GM12878 (cell line): Measurements from ENCODE around the gene SIK1. TPM values are rescaled to one million over a fixed set of nuclear protein-coding genes. Genes with fewer than 3 reads are reported as not detected.
"Not testable (repeated sequence)": the region's sequence is repeated elsewhere in the genome, so short reads cannot be mapped to it uniquely, and the experiment has no call there.

ENCODE experiments used
- ATAC-seq: fragments of 200-7000 bp; cut with Tn5 transposase; 3 replicates; pipeline ENCODE4 v1.9.1; 2020; ENCODE audit warnings: mild to moderate bottlenecking, moderate library complexity
- BruUV-seq: library from RNA; stranded (reverse); fragments of 400-500 nt; replicated peaks from 2 replicates; lab custom pipeline; 2021; lab: Mats Ljungman, UMichigan
- CTCF ChIA-PET: fragments of 300-600 bp; sonication (Branson Sonifier 250); formaldehyde crosslinking; extraction: SDS; loops from one replicate; lab custom pipeline; 2021; ENCODE audit warnings: inconsistent platforms; lab: Yijun Ruan, JAX
- POLR2A ChIA-PET: fragments of 350-600 bp; formaldehyde crosslinking; extraction: SDS; loops from one replicate; lab custom pipeline; 2021; ENCODE audit warnings: inconsistent platforms; lab: Charles Lee
- RAD21 ChIA-PET: fragments of 300-600 bp; sonication (Branson Sonifier 250); formaldehyde crosslinking; loops from one replicate; lab custom pipeline; 2023; ENCODE audit warnings: antibody characterized with exemption; ENCODE audit not compliant: unreplicated experiment; lab: Charles Lee
- SMC1A ChIA-PET: fragments of 300-600 bp; sonication (Branson Sonifier 250); formaldehyde crosslinking; loops from one replicate; lab custom pipeline; 2023; ENCODE audit not compliant: unreplicated experiment, uncharacterized antibody; lab: Charles Lee
- DNase-seq: peaks from one replicate; pipeline ENCODE4 v3.0.0-alpha.2; 2011; ENCODE audit warnings: low read depth, low spot score
- FAIRE-seq: peaks from 3 replicates; lab custom pipeline; 2011; peaks lifted over from hg19 to GRCh38; lab: Jason Lieb, UNC
- H2AFZ ChIP-seq: 2 replicates; pipeline ENCODE4 v1.6.0; 2011; ENCODE audit warnings: low read depth, low read length, control low read depth; ENCODE audit not compliant: control insufficient read depth
- H3K27ac ChIP-seq: 2 replicates; pipeline ENCODE4 v1.5.1; 2011; ENCODE audit warnings: control low read depth; ENCODE audit not compliant: control insufficient read depth, insufficient read depth
- H3K27me3 ChIP-seq, 2 experiments: replicated peaks in 1 of 2; 2 replicates each; pipeline versions ENCODE4 v1.6.0 to v1.6.1; 2011; ENCODE audit warnings: low read length in 1 of 2; ENCODE audit not compliant: control insufficient read depth in 2 of 2, insufficient read depth in 2 of 2
- H3K36me3 ChIP-seq, 2 experiments: 2 replicates each; pipeline ENCODE4 v1.5.1; 2011; ENCODE audit warnings: low read length in 1 of 2; ENCODE audit not compliant: control insufficient read depth in 2 of 2, insufficient read depth in 2 of 2
- H3K4me1 ChIP-seq: 2 replicates; pipeline ENCODE4 v1.6.1; 2011; ENCODE audit warnings: mild to moderate bottlenecking, low read length, moderate library complexity, mixed read lengths; ENCODE audit not compliant: control insufficient read depth, insufficient read depth
- H3K4me2 ChIP-seq: 2 replicates; pipeline ENCODE4 v1.6.0; 2011; ENCODE audit warnings: control low read depth; ENCODE audit not compliant: control insufficient read depth, insufficient read depth
- H3K4me3 ChIP-seq: fragments of 200-600 bp; sonication (generic); 2 replicates; pipeline ENCODE4 v1.5.1; 2016
- H3K79me2 ChIP-seq: 2 replicates; pipeline ENCODE4 v1.6.0; 2011; ENCODE audit warnings: low read length; ENCODE audit not compliant: control insufficient read depth, insufficient read depth
- H3K9ac ChIP-seq: 2 replicates; pipeline ENCODE4 v1.8.0; 2011; ENCODE audit warnings: low read length, control low read depth, mixed read lengths; ENCODE audit not compliant: control insufficient read depth, insufficient read depth
- H3K9me3 ChIP-seq: replicated peaks from 3 replicates; pipeline ENCODE4 v1.5.1; 2011; ENCODE audit warnings: mild to moderate bottlenecking, low read length; ENCODE audit not compliant: control insufficient read depth, insufficient read depth
- H4K20me1 ChIP-seq: 2 replicates; pipeline ENCODE4 v1.6.0; 2011; ENCODE audit not compliant: control insufficient read depth, insufficient read depth
- WGBS: methylation state at CpG from one replicate; pipeline ENCODE4 v1.1.6; 2016; ENCODE audit warnings: low lambda C conversion rate; ENCODE audit not compliant: insufficient replicate concordance, insufficient coverage; ENCODE audit errors: missing lambda C conversion rate; 5-methylcytosine and 5-hydroxymethylcytosine counted together
- in situ Hi-C: fragments of 300-500 bp; cut with MboI; formaldehyde crosslinking; loops from 9 replicates; pipeline ENCODE4 v1.14.3; 2018; ENCODE audit warnings: mixed read lengths
- intact Hi-C: fragments of 100-400 bp; cut with micrococcal nuclease; formaldehyde crosslinking; loops from one replicate; pipeline ENCODE4 v1.14.2; 2022; ENCODE audit not compliant: unreplicated experiment
- polyA plus RNA-seq, 11 experiments: library from polyadenylated mRNA; depleted of rRNA in 4 of 11; unstranded in 6 of 11; stranded (reverse) in 5 of 11; fragments of >200 nt; fragmentation: Nextera tagmentation in 4 of 11; fragmentation: Illumina TruSeq in 1 of 11; extraction: Ambion mirVana in 4 of 11; extraction: Trizol in 1 of 11; gene quantifications; 1 replicate in 1 of 11; 2 replicates in 10 of 11; pipeline versions ENCODE4 v1.2.1 to v1.2.3, GENCODE V29; 2011 to 2016; ENCODE audit warnings: inconsistent platforms in 2 of 11, missing spikeins in 2 of 11, low read depth in 1 of 11
- total RNA-seq, 4 experiments: library from RNA; depleted of rRNA in 3 of 4; stranded (reverse); fragments of >200 nt in 3 of 4; fragmentation: Illumina TruSeq in 1 of 4; extraction: Trizol in 1 of 4; gene quantifications; 2 replicates each; pipeline versions ENCODE4 v1.2.1 to v1.2.3, GENCODE V29; 2013 to 2021

SIK1 gene
- total and polyA plus RNA-seq, 10 of the 15 experiments (the other 5 are each of a cell fraction or from before 2014, with no cell fraction given), result 0.03 to 7.3 (median 2.1) TPM; not detected in 2

- WGBS, result no CpG with 5 or more reads among the region's 20 CpGs
- DNase-seq, H4K20me1 ChIP-seq, H3K79me2 ChIP-seq, CTCF ChIA-PET, H3K9ac ChIP-seq, H3K27ac ChIP-seq, H3K9me3 ChIP-seq, SMC1A ChIA-PET, H3K27me3 ChIP-seq, H3K4me1 ChIP-seq, BruUV-seq, FAIRE-seq, ATAC-seq, H3K36me3 ChIP-seq, H2AFZ ChIP-seq, in situ Hi-C loops, intact Hi-C loops, POLR2A ChIA-PET, H3K4me2 ChIP-seq, H3K4me3 ChIP-seq, RAD21 ChIA-PET: not testable (repeated sequence)
Observed at GRCh38 chr21:43463498-43464261, 36.7 kb upstream of the SIK1 start.

GRCh38 chr21:43462932-43463331, 36.0 kb upstream of the SIK1 start:
- H3K4me1 ChIP-seq, H3K27ac ChIP-seq, H3K36me3 ChIP-seq, H3K27me3 ChIP-seq, H3K9me3 ChIP-seq, CTCF ChIA-PET, POLR2A ChIA-PET, DNase-seq, H2AFZ ChIP-seq, intact Hi-C loops, BruUV-seq, H3K9ac ChIP-seq, H4K20me1 ChIP-seq, FAIRE-seq, RAD21 ChIA-PET, H3K4me2 ChIP-seq, SMC1A ChIA-PET, H3K79me2 ChIP-seq, ATAC-seq, H3K4me3 ChIP-seq, in situ Hi-C loops: not testable (repeated sequence)
- no CpG with 5 or more reads among the region's 17 CpGs for WGBS

DNA sequence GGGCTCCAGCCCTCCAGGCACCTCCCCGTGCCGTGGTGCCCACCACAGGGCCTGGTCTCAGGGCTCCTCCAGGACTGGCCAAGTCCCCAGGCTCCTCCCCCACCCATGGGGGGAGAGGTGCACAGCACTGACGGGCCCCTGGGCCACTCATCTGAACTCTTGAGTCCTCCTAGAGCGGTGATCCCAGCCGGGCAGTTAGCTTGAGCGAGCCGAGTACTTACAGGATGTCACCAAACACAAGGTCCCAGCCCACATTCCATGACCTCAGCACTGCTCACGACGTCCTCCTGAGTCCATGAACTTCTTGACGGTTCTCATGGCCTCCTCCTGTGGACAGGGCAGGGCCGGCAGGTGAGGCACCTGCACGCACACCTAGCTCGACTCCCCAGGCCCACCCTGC, 33.5 kb upstream of the SIK1 start:
- BruUV-seq, RAD21 ChIA-PET, H3K9me3 ChIP-seq, H3K4me1 ChIP-seq, FAIRE-seq, H4K20me1 ChIP-seq, POLR2A ChIA-PET, H3K9ac ChIP-seq, H3K79me2 ChIP-seq, intact Hi-C loops, H3K27me3 ChIP-seq, SMC1A ChIA-PET, H2AFZ ChIP-seq, H3K4me3 ChIP-seq, CTCF ChIA-PET, ATAC-seq, H3K4me2 ChIP-seq, in situ Hi-C loops, H3K36me3 ChIP-seq, DNase-seq, H3K27ac ChIP-seq: not testable (repeated sequence)
- whole genome bisulfite sequencing, result no CpG with 5 or more reads among the region's 13 CpGs

- intact Hi-C loops, CTCF ChIA-PET, H3K4me2 ChIP-seq, ATAC-seq, H3K4me1 ChIP-seq, DNase-seq, H3K9me3 ChIP-seq, H3K36me3 ChIP-seq, SMC1A ChIA-PET, H4K20me1 ChIP-seq, H3K9ac ChIP-seq, RAD21 ChIA-PET, H3K79me2 ChIP-seq, H3K4me3 ChIP-seq, POLR2A ChIA-PET, FAIRE-seq, H2AFZ ChIP-seq, BruUV-seq, H3K27me3 ChIP-seq, in situ Hi-C loops, H3K27ac ChIP-seq: not testable (repeated sequence)
- 52% methylated on average over 6 of the region's 12 CpGs for WGBS
Observed at GRCh38 chr21:43458995-43459394, 32.1 kb upstream of the SIK1 start.
